ENCODE results near the gene EML3.
A peak's percentile ranks its signal among the peaks of the same experiment; 100 is the strongest.

The EML3 gene

GRCh38 chr11:62647609-62648005 lies 35.0 kb upstream of the EML3 start:
- Histone ChIP-seq H3K4me3 (ENCODE audit: low read depth, low read length, poor library complexity, severe bottlenecking) (no peak overlapping the region), H3K9ac (ENCODE audit: low read length) (no peak overlapping the region), H3K9me2 (ENCODE audit: low read depth, low read length) (no peaks in the 10 kb centered on the region), H3K4me2 (ENCODE audit: low read length) (peak overlapping the region; percentile 52; the same call in 1 of the 2 replicates), H3F3A (ENCODE audit: insufficient read depth, low read length) (no peaks in the 10 kb centered on the region), H3K27me3 (ENCODE audit: insufficient read depth, low read length) (no peaks in the 10 kb centered on the region), H2AFZ (ENCODE audit: low read length) (no peak overlapping the region), H3K36me3 (ENCODE audit: insufficient read depth, low read length) (peaks cover 55% of the 10 kb centered on the region), H3K27ac (ENCODE audit: low read depth, low read length, poor library complexity, severe bottlenecking) (peak overlapping the region; percentile 21), H4K20me1 (ENCODE audit: insufficient read depth, low read length) (no peaks in the 10 kb centered on the region), H3K79me2 (ENCODE audit: insufficient read depth, low read length) (peaks cover 41% of the 10 kb centered on the region), H3K4me1 (ENCODE audit: insufficient read depth, low read length, severe bottlenecking) (peaks cover 34% of the 10 kb centered on the region), H3K9me3 (ENCODE audit: low read length) (no peaks in the 10 kb centered on the region)
- TF ChIP-seq EZH2 (IDR thresholded peaks at IDR 0.05; ENCODE audit: borderline replicate concordance, low read length) (no peak), CTCF (IDR thresholded peaks at IDR 0.05; ENCODE audit: low read length) (no peak)

DNA sequence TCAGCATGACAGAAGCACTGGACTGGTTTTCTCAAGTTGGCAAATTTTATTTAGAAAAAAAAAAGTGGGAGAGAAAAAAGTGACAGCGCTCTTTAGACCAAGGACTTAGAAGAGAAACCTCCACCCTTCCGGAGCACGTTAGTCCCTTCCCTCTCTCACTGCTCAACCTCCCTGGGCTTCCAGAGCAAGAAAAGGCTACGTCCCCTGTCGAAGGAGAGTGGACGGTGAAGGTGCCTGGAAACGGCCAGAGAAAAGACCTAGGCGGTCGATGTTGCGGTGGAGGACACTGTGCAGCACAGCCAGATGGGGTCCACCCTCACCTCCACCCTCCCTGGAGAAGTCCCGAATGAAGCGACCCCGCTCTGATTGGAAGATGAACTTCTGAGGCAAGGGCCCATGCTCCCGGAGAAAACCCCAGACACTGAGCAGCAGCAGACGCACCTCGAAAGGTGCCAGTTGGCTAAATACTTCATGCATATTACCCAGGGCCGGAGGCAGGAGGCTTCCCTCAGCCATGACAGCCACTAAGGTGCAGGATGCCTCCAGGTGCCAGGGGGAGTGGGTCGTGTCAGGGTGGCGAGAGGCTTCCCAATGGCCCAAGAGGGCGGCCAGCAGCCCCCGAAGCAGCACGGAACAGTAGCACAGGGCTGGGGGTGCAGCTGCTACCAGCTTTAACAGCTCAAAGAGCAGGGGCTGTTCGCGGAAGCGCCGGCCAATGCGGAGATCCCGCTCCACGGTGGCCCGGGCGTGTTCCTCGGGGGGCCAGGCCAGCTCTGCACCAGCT lies 34.4 kb upstream of the EML3 start:
- H2AFZ ChIP-seq (ENCODE audit: low read length), result no peak overlapping the region
- TF ChIP-seq EZH2 (IDR thresholded peaks at IDR 0.05; ENCODE audit: borderline replicate concordance, low read length) (no peak), CTCF (IDR thresholded peaks at IDR 0.05; ENCODE audit: low read length) (no peak)
- no peaks in the 10 kb centered on the region for H3F3A ChIP-seq (ENCODE audit: insufficient read depth, low read length)
- H3K4me2 ChIP-seq (ENCODE audit: low read length), result peak overlapping the region; percentile 52
- H3K9ac ChIP-seq (ENCODE audit: low read length), result peak overlapping the region; percentile 34; the same call in 1 of the 2 replicates
- H3K27ac ChIP-seq (ENCODE audit: low read depth, low read length, poor library complexity, severe bottlenecking), result peak overlapping the region; percentile 21
- H3K27me3 ChIP-seq (ENCODE audit: insufficient read depth, low read length), result no peaks in the 10 kb centered on the region
- no peaks in the 10 kb centered on the region for H3K9me2 ChIP-seq (ENCODE audit: low read depth, low read length)
- peaks cover 36% of the 10 kb centered on the region for H3K79me2 ChIP-seq (ENCODE audit: insufficient read depth, low read length)
- peaks cover 57% of the 10 kb centered on the region for H3K36me3 ChIP-seq (ENCODE audit: insufficient read depth, low read length)
- no peaks in the 10 kb centered on the region for H4K20me1 ChIP-seq (ENCODE audit: insufficient read depth, low read length)
- peaks cover 30% of the 10 kb centered on the region for H3K4me1 ChIP-seq (ENCODE audit: insufficient read depth, low read length, severe bottlenecking)
- H3K4me3 ChIP-seq (ENCODE audit: low read depth, low read length, poor library complexity, severe bottlenecking), result peak overlapping the region; percentile 91
- no peaks in the 10 kb centered on the region for H3K9me3 ChIP-seq (ENCODE audit: low read length)

DNA sequence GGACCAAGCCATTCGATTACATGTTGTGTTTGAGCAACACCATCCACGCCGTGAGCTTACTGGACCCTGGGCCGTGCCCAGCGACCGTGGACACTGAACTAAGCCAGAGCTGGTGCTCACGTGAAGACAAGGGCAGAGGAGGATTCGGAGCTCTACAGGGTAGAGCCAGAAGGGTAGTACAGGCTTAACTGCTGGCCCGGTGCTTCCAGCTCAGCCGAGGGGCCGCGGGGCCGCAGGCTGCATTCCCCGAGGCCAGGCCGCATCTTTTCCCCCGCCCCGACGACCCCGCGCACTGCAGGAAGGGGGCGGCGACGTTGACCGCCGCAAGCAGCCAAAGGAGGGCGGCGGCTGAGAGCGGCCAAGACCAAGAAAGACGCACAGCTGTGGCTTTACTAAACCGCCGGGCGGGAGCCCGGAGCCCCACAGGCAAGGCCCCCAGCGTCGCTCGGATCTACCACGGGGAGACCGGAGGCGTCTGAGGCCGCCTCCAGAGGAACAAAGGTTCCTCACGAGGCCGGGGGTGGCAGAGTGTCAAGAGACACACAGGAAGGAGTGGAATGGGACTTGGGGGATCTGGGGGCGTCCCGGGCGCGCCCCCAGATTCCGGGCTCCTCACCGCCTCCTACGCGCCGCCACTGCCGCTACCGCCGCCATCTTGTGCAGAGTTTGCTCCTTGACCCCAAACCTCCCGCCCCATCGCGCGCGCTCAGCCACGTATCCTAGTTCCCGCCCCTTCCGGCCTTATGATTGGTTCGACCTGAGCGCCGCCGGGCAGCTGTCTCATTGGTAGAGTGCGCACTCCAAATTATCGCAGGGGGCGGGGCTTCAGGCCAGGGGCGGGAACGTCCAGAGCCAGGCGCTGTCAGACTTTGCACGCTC lies 33.6 kb upstream of the EML3 start, which contains the start of gene GANAB:
Gene GANAB, minus strand, starts transcription at position 668 of the 879 bp plus-strand sequence. Its CDS starts 14 bp downstream, at position 654.
- peaks cover 22% of the 10 kb centered on the region for H3K4me1 ChIP-seq (ENCODE audit: insufficient read depth, low read length, severe bottlenecking)
- H3K27me3 ChIP-seq (ENCODE audit: insufficient read depth, low read length), result no peaks in the 10 kb centered on the region
- H3K79me2 ChIP-seq (ENCODE audit: insufficient read depth, low read length), result peaks cover 32% of the 10 kb centered on the region
- no peaks in the 10 kb centered on the region for H3K9me2 ChIP-seq (ENCODE audit: low read depth, low read length)
- no peak within 1 kb of the TSS for H2AFZ ChIP-seq (ENCODE audit: low read length)
- H4K20me1 ChIP-seq (ENCODE audit: insufficient read depth, low read length), result no peaks in the 10 kb centered on the region
- TF ChIP-seq EZH2 (IDR thresholded peaks at IDR 0.05; ENCODE audit: borderline replicate concordance, low read length) (no peak), CTCF (IDR thresholded peaks at IDR 0.05; ENCODE audit: low read length) (no peak)
- peak within 1 kb of the TSS; percentile 67 for H3K4me2 ChIP-seq (ENCODE audit: low read length)
- H3K27ac ChIP-seq (ENCODE audit: low read depth, low read length, poor library complexity, severe bottlenecking), result peak within 1 kb of the TSS; percentile 74
- peak within 1 kb of the TSS; percentile 86 for H3K9ac ChIP-seq (ENCODE audit: low read length)
- H3F3A ChIP-seq (ENCODE audit: insufficient read depth, low read length), result no peaks in the 10 kb centered on the region
- peak within 1 kb of the TSS; percentile 91 for H3K4me3 ChIP-seq (ENCODE audit: low read depth, low read length, poor library complexity, severe bottlenecking)
- no peaks in the 10 kb centered on the region for H3K9me3 ChIP-seq (ENCODE audit: low read length)
- H3K36me3 ChIP-seq (ENCODE audit: insufficient read depth, low read length), result peaks cover 57% of the 10 kb centered on the region
